Measurements from ENCODE around the gene FGD3.

- TF ChIP-seq, protein P1, sequence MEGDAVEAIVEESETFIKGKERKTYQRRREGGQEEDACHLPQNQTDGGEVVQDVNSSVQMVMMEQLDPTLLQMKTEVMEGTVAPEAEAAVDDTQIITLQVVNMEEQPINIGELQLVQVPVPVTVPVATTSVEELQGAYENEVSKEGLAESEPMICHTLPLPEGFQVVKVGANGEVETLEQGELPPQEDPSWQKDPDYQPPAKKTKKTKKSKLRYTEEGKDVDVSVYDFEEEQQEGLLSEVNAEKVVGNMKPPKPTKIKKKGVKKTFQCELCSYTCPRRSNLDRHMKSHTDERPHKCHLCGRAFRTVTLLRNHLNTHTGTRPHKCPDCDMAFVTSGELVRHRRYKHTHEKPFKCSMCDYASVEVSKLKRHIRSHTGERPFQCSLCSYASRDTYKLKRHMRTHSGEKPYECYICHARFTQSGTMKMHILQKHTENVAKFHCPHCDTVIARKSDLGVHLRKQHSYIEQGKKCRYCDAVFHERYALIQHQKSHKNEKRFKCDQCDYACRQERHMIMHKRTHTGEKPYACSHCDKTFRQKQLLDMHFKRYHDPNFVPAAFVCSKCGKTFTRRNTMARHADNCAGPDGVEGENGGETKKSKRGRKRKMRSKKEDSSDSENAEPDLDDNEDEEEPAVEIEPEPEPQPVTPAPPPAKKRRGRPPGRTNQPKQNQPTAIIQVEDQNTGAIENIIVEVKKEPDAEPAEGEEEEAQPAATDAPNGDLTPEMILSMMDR (IDR thresholded peaks at IDR 0.05; ENCODE audit: poor library complexity) = peak; percentile 15
- TF ChIP-seq EZH2phosphoT487 (IDR thresholded peaks at IDR 0.05; ENCODE audit: low read depth, severe bottlenecking, unreplicated experiment) = no peak
These were observed 114.8 kb downstream of the FGD3 start for GRCh38 chr9:93061791-93062763.
